NCI-H526 treated with DMSO at 0.1 percent for 48 hours (cell line): ENCODE measurements around the gene HERC4.

Experiments used
- DNase-seq: peaks from one replicate; lab custom pipeline; 2025; lab: John Stamatoyannopoulos, UW

Gene HERC4

GRCh38 chr10:68074775-68075549 lies at the start of gene HERC4:
Gene HERC4 (minus strand): TSS chr10:68075283. CDS start chr10:68073108, 2,175 bp downstream.
- peak; percentile 55 for DNase-seq

DNA sequence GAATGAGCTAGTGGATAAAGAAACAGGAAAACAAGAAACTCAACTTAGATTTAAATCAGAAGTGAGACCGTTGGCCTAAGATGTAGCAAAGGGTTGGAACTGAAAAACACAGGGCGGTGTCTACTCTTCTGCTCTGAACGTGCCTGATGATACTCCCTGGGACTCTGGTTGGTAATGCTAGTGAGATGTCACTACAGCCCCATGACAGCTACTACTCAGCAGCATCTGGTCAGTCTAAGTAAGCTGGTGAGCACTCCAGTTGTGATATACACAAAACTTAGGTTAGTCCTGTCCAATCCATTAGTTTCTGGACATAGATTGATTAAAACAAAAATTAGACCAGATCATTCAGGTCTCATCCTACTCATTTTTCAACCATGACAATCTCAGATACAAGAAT lies 49.6 kb upstream of the HERC4 start:
- DNase-seq: no peak

- DNase-seq: no peak
These were observed 46.8 kb upstream of the HERC4 start for GRCh38 chr10:68121852-68122251.

- DNase-seq: no peak
These were observed 46.1 kb upstream of the HERC4 start for GRCh38 chr10:68121020-68121743.

- no peak for DNase-seq
These were observed 43.6 kb upstream of the HERC4 start for GRCh38 chr10:68118657-68119056.

DNA sequence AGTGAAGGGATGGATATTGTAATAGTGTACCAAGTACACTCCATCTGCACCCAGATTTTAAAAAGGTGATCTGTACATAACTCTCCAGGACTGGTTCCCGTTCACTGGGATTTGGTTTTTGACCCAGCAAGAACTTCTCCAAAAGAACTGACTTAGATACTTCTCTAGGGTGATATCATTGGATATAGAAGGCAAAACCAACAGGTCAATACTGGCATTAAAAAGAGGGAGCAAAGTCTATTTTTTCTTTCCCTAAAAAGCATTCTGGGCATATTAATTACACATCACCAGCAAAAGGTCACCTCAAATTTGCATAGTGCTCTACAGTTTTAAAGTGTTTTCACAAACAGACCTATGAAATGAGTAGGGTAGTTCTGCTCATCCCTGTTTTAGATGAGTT lies 37.8 kb upstream of the HERC4 start:
- no peak for DNase-seq

GRCh38 chr10:68111584-68111983 lies 36.5 kb upstream of the HERC4 start:
- DNase-seq: no peak

DNA sequence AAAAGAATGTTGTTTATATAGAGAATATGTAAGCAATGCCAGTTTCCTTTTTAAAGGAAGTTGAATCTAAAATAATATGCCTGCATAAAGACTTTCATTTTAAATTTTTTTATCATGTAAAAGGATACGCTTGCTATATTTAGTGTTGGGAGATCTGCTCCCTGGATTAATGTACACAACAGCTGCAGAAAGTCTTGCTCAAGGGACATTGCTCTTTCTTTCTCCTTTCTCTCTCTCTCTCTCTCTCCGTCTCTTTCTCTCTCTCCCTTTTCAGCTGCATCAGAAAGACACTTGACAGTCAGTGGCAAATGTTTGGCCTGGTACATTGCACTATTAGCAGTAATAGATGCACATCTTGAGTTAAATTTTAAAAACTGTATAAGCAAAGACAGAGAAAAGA lies 34.9 kb upstream of the HERC4 start:
- DNase-seq: no peak

DNA sequence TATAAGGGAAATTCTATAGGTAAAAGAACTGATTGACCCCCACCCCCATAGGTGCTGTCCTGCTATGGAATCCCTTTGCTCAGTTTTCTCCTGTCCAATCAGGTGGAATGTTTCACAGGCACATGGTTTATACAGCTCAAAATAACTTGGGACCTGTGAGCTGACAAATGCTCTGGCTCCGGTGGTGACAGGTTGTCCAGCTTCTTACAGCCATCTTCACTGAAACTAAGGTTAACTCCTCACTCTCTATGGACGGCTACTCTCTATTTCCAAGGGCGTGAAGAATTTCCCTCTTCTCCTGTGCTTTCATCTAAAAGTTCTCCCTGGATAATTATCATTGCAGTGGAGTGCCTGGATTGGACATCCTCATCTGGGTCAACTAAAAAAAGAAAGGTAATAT lies 34.2 kb upstream of the HERC4 start, which contains the start of gene MYPN:
Gene MYPN, plus strand, starts transcription at position 158 of the 400 bp plus-strand sequence. CDS start 11,951 bp downstream, outside the sequence.
- DNase-seq: no peak

GRCh38 chr10:68108653-68109052 lies 33.6 kb upstream of the HERC4 start:
- DNase-seq: no peak

GRCh38 chr10:68108051-68108450 lies 33.0 kb upstream of the HERC4 start:
- DNase-seq: no peak

GRCh38 chr10:68107651-68108050 lies 32.6 kb upstream of the HERC4 start:
- DNase-seq: no peak

DNA sequence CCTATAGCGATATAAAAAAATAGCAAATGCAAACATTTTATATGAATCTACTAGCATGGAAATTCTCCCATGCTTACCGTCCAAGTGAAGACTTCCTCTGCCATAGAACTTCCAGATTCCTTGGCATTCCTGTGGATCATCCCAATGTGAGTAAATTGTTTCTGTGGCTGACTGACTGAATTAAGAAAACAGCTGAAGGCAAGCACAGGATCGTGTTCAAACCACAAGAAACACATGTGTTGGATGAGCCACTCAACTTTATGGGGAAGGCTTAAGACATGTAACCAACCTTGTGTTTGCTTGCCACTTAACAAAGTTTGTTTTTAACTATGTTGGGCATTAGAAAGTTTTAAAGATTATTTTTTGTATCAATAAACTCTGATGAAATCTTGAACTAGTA lies 31.6 kb upstream of the HERC4 start:
- no peak for DNase-seq

- no peak for DNase-seq
These were observed 30.7 kb upstream of the HERC4 start for GRCh38 chr10:68105820-68106219.

- DNase-seq: no peak
These were observed 28.8 kb upstream of the HERC4 start for GRCh38 chr10:68103901-68104300.

- no peak for DNase-seq
These were observed 28.3 kb upstream of the HERC4 start for GRCh38 chr10:68103261-68103878.

DNA sequence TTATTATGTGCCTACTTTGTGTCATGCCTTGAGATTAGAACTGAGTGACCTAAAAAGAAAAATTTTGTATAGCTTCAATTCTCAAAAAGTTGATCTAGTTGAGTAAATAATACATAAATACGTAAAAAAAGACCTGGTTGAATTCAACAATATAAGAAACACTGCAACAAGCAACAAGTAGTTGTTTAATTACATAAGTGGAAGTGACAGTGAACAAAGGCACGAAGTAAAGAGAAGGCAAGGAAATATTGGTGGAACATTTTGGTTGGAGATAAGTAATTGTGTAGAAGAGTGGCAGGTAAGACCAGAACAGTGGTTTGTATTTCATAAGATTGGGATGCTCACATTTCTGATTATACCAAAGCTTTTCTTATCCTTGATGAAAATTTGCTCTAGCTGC lies 26.0 kb upstream of the HERC4 start:
- DNase-seq: no peak

GRCh38 chr10:68099736-68100135 lies 24.7 kb upstream of the HERC4 start:
- no peak for DNase-seq

- DNase-seq: no peak
These were observed 21.9 kb upstream of the HERC4 start for GRCh38 chr10:68096913-68097516.

GRCh38 chr10:68095153-68095552 lies 20.1 kb upstream of the HERC4 start:
- no peak for DNase-seq

GRCh38 chr10:68092512-68092911 lies 17.4 kb upstream of the HERC4 start:
- no peak for DNase-seq

DNA sequence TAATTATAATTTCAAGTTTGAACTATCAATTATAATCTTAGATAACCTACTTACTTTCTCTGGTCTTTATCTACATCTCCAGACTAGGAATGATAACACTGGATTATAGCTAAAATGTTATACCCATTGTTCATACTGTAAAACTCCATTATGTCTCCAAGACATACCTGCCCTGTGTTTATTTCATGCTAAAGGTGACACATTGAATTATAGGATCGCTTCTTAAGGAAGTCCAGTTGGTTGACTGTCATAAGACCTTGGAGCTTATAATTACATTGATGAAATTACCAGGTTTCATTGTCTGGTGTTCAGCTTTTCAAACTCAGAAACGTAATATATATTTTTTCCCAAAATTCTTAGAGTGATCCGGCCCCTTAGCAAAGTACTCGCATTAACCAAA lies 15.5 kb upstream of the HERC4 start:
- DNase-seq: no peak

DNA sequence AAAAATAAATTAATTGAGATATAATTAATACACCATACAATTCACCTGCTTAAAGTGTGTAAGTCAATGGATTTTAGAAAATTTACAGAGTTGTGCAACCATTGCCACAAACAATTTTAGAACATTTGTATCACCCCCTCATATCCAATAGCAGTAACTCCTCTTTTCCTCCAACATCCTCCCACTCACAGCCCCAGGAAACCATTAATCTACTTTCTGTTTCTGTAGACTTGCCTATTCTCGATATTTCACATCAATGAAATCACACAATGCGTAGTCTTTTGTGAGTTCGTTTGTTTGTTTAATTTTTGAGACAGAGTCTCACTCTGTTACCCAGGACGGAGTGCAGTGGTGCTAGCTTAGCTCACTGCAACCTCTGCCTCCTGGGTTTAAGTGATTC lies 13.7 kb upstream of the HERC4 start:
- no peak for DNase-seq
